ENCODE measurements around the gene FLOT1. TPM values are rescaled to one million over a fixed set of nuclear protein-coding genes. Genes with fewer than 3 reads are reported as not detected.

FLOT1 gene
- total and polyA plus RNA-seq, 9 of the 15 experiments (the other 6 are each of a cell fraction or from before 2014, with no cell fraction given): 11.7 to 149 (median 118) TPM

GRCh38 chr6:30781743-30782424 is 39.4 kb upstream of the FLOT1 start (continued):
- TF ChIP-seq, protein P1, sequence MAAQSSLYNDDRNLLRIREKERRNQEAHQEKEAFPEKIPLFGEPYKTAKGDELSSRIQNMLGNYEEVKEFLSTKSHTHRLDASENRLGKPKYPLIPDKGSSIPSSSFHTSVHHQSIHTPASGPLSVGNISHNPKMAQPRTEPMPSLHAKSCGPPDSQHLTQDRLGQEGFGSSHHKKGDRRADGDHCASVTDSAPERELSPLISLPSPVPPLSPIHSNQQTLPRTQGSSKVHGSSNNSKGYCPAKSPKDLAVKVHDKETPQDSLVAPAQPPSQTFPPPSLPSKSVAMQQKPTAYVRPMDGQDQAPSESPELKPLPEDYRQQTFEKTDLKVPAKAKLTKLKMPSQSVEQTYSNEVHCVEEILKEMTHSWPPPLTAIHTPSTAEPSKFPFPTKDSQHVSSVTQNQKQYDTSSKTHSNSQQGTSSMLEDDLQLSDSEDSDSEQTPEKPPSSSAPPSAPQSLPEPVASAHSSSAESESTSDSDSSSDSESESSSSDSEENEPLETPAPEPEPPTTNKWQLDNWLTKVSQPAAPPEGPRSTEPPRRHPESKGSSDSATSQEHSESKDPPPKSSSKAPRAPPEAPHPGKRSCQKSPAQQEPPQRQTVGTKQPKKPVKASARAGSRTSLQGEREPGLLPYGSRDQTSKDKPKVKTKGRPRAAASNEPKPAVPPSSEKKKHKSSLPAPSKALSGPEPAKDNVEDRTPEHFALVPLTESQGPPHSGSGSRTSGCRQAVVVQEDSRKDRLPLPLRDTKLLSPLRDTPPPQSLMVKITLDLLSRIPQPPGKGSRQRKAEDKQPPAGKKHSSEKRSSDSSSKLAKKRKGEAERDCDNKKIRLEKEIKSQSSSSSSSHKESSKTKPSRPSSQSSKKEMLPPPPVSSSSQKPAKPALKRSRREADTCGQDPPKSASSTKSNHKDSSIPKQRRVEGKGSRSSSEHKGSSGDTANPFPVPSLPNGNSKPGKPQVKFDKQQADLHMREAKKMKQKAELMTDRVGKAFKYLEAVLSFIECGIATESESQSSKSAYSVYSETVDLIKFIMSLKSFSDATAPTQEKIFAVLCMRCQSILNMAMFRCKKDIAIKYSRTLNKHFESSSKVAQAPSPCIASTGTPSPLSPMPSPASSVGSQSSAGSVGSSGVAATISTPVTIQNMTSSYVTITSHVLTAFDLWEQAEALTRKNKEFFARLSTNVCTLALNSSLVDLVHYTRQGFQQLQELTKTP (IDR thresholded peaks at IDR 0.05; ENCODE audit: low read depth in 1 of 2, partially characterized antibody in 2 of 2): peak; percentile 21 to 90
- TF ChIP-seq ERF (CRISPR knock-in tag; IDR thresholded peaks at IDR 0.05) (peak; percentile 90), RNF2 (IDR thresholded peaks at IDR 0.05) (peak; percentile 93), SMARCC2 (IDR thresholded peaks at IDR 0.05; ENCODE audit: low read depth) (peak; percentile 81), NFE2 (IDR thresholded peaks at IDR 0.05; ENCODE audit: low read depth) (no peak), ZBTB26 (CRISPR knock-in tag; IDR thresholded peaks at IDR 0.05) (peak; percentile 86; the same call in 1 of the 2 replicates), RBM17 (IDR thresholded peaks at IDR 0.05; ENCODE audit: borderline replicate concordance, low read depth, low read length) (no peak), ZFP36 (IDR thresholded peaks at IDR 0.05; ENCODE audit: low read depth, low read length, partially characterized antibody) (peak; percentile 21), RCOR1 (IDR thresholded peaks at IDR 0.05; ENCODE audit: borderline replicate concordance in 1 of 2, low read depth in 2 of 2, low read length in 2 of 2) (peak in 1 of 2 experiments; percentile 86; a peak in 2 of 4 replicates), ZNF512 (tag; IDR thresholded peaks at IDR 0.05) (no peak), RERE (CRISPR knock-in tag; IDR thresholded peaks at IDR 0.05; ENCODE audit: borderline replicate concordance) (no peak), BACH1 (tag; IDR thresholded peaks at IDR 0.05) (peak; percentile 94), LCOR (CRISPR knock-in tag; IDR thresholded peaks at IDR 0.05) (no peak), ZNF57 (CRISPR knock-in tag; IDR thresholded peaks at IDR 0.05) (no peak), TAL1 (IDR thresholded peaks at IDR 0.05) (peak; percentile 30; the same call in 1 of the 2 replicates)
